Lung (tissue), 12 donors: ENCODE measurements around the gene PNMA5. TPM values are rescaled to one million over a fixed set of nuclear protein-coding genes. Genes with fewer than 3 reads are reported as not detected.
"Not testable (repeated sequence)": the region's sequence is repeated elsewhere in the genome, so short reads cannot be mapped to it uniquely, and the experiment has no call there.

Experiments used
- ATAC-seq: fragments of 200-7000 bp; cut with Tn5 transposase; one replicate; pipeline ENCODE4 v1.9.1; 2020; ENCODE audit warnings: moderate number of reproducible peaks; ENCODE audit not compliant: insufficient read depth, low FRiP score
- DNase-seq, 3 donors: peaks; one replicate each; pipeline ENCODE4 v3.0.0-alpha.2; 2013 to 2017
- H3K27ac ChIP-seq, 2 donors: one replicate each; pipeline ENCODE4 v1.5.1; 2013; ENCODE audit warnings: mild to moderate bottlenecking in 2 of 2, moderate library complexity in 2 of 2, control low read depth in 1 of 2, inconsistent platforms in 1 of 2, low read depth in 1 of 2, low read length in 1 of 2
- H3K27me3 ChIP-seq, 3 donors: one replicate each; pipeline ENCODE4 v1.5.1; 2013; ENCODE audit warnings: low read length in 2 of 3; ENCODE audit not compliant: control insufficient read depth in 3 of 3, insufficient read depth in 3 of 3
- H3K36me3 ChIP-seq, 4 donors: one replicate each; pipeline ENCODE4 v1.5.1; 2013; ENCODE audit warnings: low read length in 4 of 4, mild to moderate bottlenecking in 1 of 4, moderate library complexity in 1 of 4; ENCODE audit not compliant: control insufficient read depth in 4 of 4, insufficient read depth in 4 of 4
- H3K4me1 ChIP-seq, 5 donors: one replicate each; pipeline ENCODE4 v1.5.1; 2013; ENCODE audit warnings: low read length in 5 of 5, mild to moderate bottlenecking in 2 of 5, moderate library complexity in 1 of 5; ENCODE audit not compliant: control insufficient read depth in 5 of 5, insufficient read depth in 5 of 5
- H3K4me3 ChIP-seq: one replicate; pipeline ENCODE4 v1.5.1; 2013; ENCODE audit warnings: mild to moderate bottlenecking, control low read depth, moderate library complexity
- H3K9ac ChIP-seq, 2 donors: one replicate each; pipeline ENCODE4 v1.5.1; 2013; ENCODE audit warnings: low read length in 2 of 2, control low read depth in 1 of 2; ENCODE audit not compliant: insufficient read depth in 1 of 2
- H3K9me3 ChIP-seq, 4 donors: one replicate each; pipeline ENCODE4 v1.5.1; 2013; ENCODE audit warnings: low read length in 3 of 4, mild to moderate bottlenecking in 1 of 4, moderate library complexity in 1 of 4; ENCODE audit not compliant: control insufficient read depth in 4 of 4, insufficient read depth in 3 of 4
- CTCF ChIP-seq: IDR thresholded peaks from 2 replicates; pipeline ENCODE4 v1.5.1; 2012; ENCODE audit warnings: mild to moderate bottlenecking; ENCODE audit errors: control extremely low read depth, extremely low read depth
- WGBS, 2 donors: extraction: QIAGEN DNeasy Blood & Tissue Kit; methylation state at CpG; one replicate each; pipeline ENCODE4 v1.1.7; 2013; 5-methylcytosine and 5-hydroxymethylcytosine counted together
- polyA plus RNA-seq, 2 donors: library from polyadenylated mRNA; stranded (reverse); fragments of 200-250 nt; gene quantifications; one replicate each; pipeline ENCODE4 v1.2.1, GENCODE V29; 2013
- total RNA-seq, 2 donors: library from RNA; depleted of rRNA in 1 of 2; stranded (reverse); fragments of >200 nt in 1 of 2; gene quantifications; one replicate each; pipeline ENCODE4 v1.2.1, GENCODE V29; 2014 to 2021
- donor health status: control.
- donor health status: control.
- donor health status: Bipolar disorder and iron deficiency.
- donor health status: healthy.
- donor health status: DM: yes; HTN: yes; CAD: no.

Gene PNMA5
- total and polyA plus RNA-seq, 4 donors: 0.03 to 0.04 TPM; not detected in 2

GRCh38 chrX:152988536-152989291, 5.2 kb downstream of the PNMA5 start:
- DNase-seq (no peak), ATAC-seq (no peak)
- no peaks in the 10 kb centered on the region for H3K9me3 ChIP-seq
- H3K36me3 ChIP-seq: no peaks in the 10 kb centered on the region
- no peak for TF ChIP-seq CTCF
- H3K27ac ChIP-seq: no peak overlapping the region
- H3K9ac ChIP-seq: no peak overlapping the region
- 62 to 75% methylated on average over 8 to 9 of the region's 9 CpGs for WGBS, 2 donors
- H3K27me3 ChIP-seq: peaks cover 0 to 11% (median 0%) of the 10 kb centered on the region in 3 donors
- no peak overlapping the region for H3K4me3 ChIP-seq
- no peaks in the 10 kb centered on the region for H3K4me1 ChIP-seq

- H3K27ac ChIP-seq: no peak overlapping the region
- no peak overlapping the region for H3K4me3 ChIP-seq
- TF ChIP-seq CTCF: no peak
- no peaks in the 10 kb centered on the region for H3K9me3 ChIP-seq
- no peak overlapping the region for H3K9ac ChIP-seq
- H3K27me3 ChIP-seq: peaks cover 0 to 11% (median 0%) of the 10 kb centered on the region in 3 donors
- ATAC-seq (no peak), DNase-seq (no peak)
- no peaks in the 10 kb centered on the region for H3K36me3 ChIP-seq
- 84 to 100% methylated on average over 8 of the region's 8 CpGs for WGBS, 2 donors
- no peaks in the 10 kb centered on the region for H3K4me1 ChIP-seq
Measured at GRCh38 chrX:152987801-152988200, 6.1 kb downstream of the PNMA5 start.

GRCh38 chrX:152987156-152987555, 6.8 kb downstream of the PNMA5 start:
- H3K9ac ChIP-seq, H3K36me3 ChIP-seq, H3K9me3 ChIP-seq, H3K4me1 ChIP-seq, H3K4me3 ChIP-seq, DNase-seq, H3K27ac ChIP-seq, ATAC-seq: not testable (repeated sequence)
- 89 to 100% methylated on average over 1 to 4 of the region's 10 CpGs for WGBS, 2 donors
- peaks cover 0 to 11% (median 0%) of the 10 kb centered on the region in 3 donors for H3K27me3 ChIP-seq

- 86% methylated on average over 2 of the region's 4 CpGs; no CpG with 5 or more reads in 1 of the 2 donors for WGBS, 2 donors
- H3K4me3 ChIP-seq, DNase-seq, H3K4me1 ChIP-seq, H3K36me3 ChIP-seq, H3K9me3 ChIP-seq, H3K9ac ChIP-seq, ATAC-seq, H3K27ac ChIP-seq, H3K27me3 ChIP-seq: not testable (repeated sequence)
Measured at GRCh38 chrX:152985383-152985782, 8.5 kb downstream of the PNMA5 start.
